ENCODE results near the gene LMO2. TPM values are rescaled to one million over a fixed set of nuclear protein-coding genes. Genes with fewer than 3 reads are reported as not detected.
"Not testable (repeated sequence)": the region's sequence is repeated elsewhere in the genome, so short reads cannot be mapped to it uniquely, and the experiment has no call there.

Gene LMO2
- total RNA-seq, 1 donor from 2014 or later = 1.8 TPM

GRCh38 chr11:33919645-33920044, 27.8 kb upstream of the LMO2 start:
- TF ChIP-seq CTCF (IDR thresholded peaks at IDR 0.05; ENCODE audit: insufficient read depth, low read depth, low read length) (no peak), EZH2 (IDR thresholded peaks at IDR 0.05; ENCODE audit: insufficient read depth, low read length) (no peak)
- Histone ChIP-seq H2AFZ (ENCODE audit: low read depth, low read length) (no peak overlapping the region), H3K79me2 (ENCODE audit: insufficient read depth, low read length) (no peaks in the 10 kb centered on the region), H3K4me1 (ENCODE audit: insufficient read depth, low read length) (peaks cover 6% of the 10 kb centered on the region), H3K27me3 (ENCODE audit: insufficient read depth, low read length) (peaks cover 5% of the 10 kb centered on the region), H3K27ac (ENCODE audit: low read depth, low read length) (no peak overlapping the region), H3K4me3 (ENCODE audit: insufficient read depth, low read depth, low read length) (no peak overlapping the region), H4K20me1 (ENCODE audit: insufficient read depth, low read length) (no peaks in the 10 kb centered on the region), H3K9me3 (ENCODE audit: insufficient read depth, low read depth, low read length) (no peaks in the 10 kb centered on the region), H3K36me3 (ENCODE audit: insufficient read depth, low read length) (no peaks in the 10 kb centered on the region), H3K4me2 (ENCODE audit: low read length) (no peak overlapping the region), H3K9ac (ENCODE audit: low read length) (no peak overlapping the region)
- Mint-ChIP-seq H3K4me3 (ENCODE audit: unreplicated experiment) (no peak overlapping the region), H3K27me3 (ENCODE audit: low read depth, unreplicated experiment) (peaks cover 17% of the 10 kb centered on the region), H3K9me3 (ENCODE audit: unreplicated experiment) (peaks cover 2% of the 10 kb centered on the region), H3K27ac (ENCODE audit: unreplicated experiment) (no peak overlapping the region), H3K4me1 (ENCODE audit: low read depth, unreplicated experiment) (peaks cover 2% of the 10 kb centered on the region), H3K36me3 (ENCODE audit: low read depth, unreplicated experiment) (no peaks in the 10 kb centered on the region)
- FAIRE-seq = no peak
- no peak for DNase-seq (ENCODE audit: low read depth)

- H4K20me1 ChIP-seq (ENCODE audit: insufficient read depth, low read length); H3K9ac ChIP-seq (ENCODE audit: low read length); H3K27ac ChIP-seq (ENCODE audit: low read depth, low read length); H3K4me3 ChIP-seq (ENCODE audit: insufficient read depth, low read depth, low read length); FAIRE-seq; H3K4me1 Mint-ChIP-seq (ENCODE audit: low read depth, unreplicated experiment); H3K4me3 Mint-ChIP-seq (ENCODE audit: unreplicated experiment); H3K36me3 Mint-ChIP-seq (ENCODE audit: low read depth, unreplicated experiment); H3K4me1 ChIP-seq (ENCODE audit: insufficient read depth, low read length); H3K4me2 ChIP-seq (ENCODE audit: low read length); H2AFZ ChIP-seq (ENCODE audit: low read depth, low read length); H3K27ac Mint-ChIP-seq (ENCODE audit: unreplicated experiment); H3K27me3 Mint-ChIP-seq (ENCODE audit: low read depth, unreplicated experiment); H3K9me3 ChIP-seq (ENCODE audit: insufficient read depth, low read depth, low read length); H3K36me3 ChIP-seq (ENCODE audit: insufficient read depth, low read length); H3K27me3 ChIP-seq (ENCODE audit: insufficient read depth, low read length); DNase-seq (ENCODE audit: low read depth); H3K79me2 ChIP-seq (ENCODE audit: insufficient read depth, low read length): not testable (repeated sequence)
- H3K9me3 Mint-ChIP-seq (ENCODE audit: unreplicated experiment) = peaks cover 10% of the 10 kb centered on the region
Measured at GRCh38 chr11:33917402-33917801, 25.5 kb upstream of the LMO2 start.

GRCh38 chr11:33916736-33917135, 24.9 kb upstream of the LMO2 start:
- Histone ChIP-seq H3K9ac (ENCODE audit: low read length) (no peak overlapping the region), H3K27ac (ENCODE audit: low read depth, low read length) (no peak overlapping the region), H3K4me3 (ENCODE audit: insufficient read depth, low read depth, low read length) (no peak overlapping the region), H4K20me1 (ENCODE audit: insufficient read depth, low read length) (no peaks in the 10 kb centered on the region), H3K79me2 (ENCODE audit: insufficient read depth, low read length) (no peaks in the 10 kb centered on the region), H3K4me1 (ENCODE audit: insufficient read depth, low read length) (peaks cover 12% of the 10 kb centered on the region), H3K4me2 (ENCODE audit: low read length) (no peak overlapping the region), H2AFZ (ENCODE audit: low read depth, low read length) (no peak overlapping the region), H3K27me3 (ENCODE audit: insufficient read depth, low read length) (no peaks in the 10 kb centered on the region), H3K9me3 (ENCODE audit: insufficient read depth, low read depth, low read length) (no peaks in the 10 kb centered on the region), H3K36me3 (ENCODE audit: insufficient read depth, low read length) (no peaks in the 10 kb centered on the region)
- no peak for FAIRE-seq
- TF ChIP-seq CTCF (IDR thresholded peaks at IDR 0.05; ENCODE audit: insufficient read depth, low read depth, low read length) = no peak
- no peak for TF ChIP-seq EZH2 (IDR thresholded peaks at IDR 0.05; ENCODE audit: insufficient read depth, low read length)
- Mint-ChIP-seq H3K36me3 (ENCODE audit: low read depth, unreplicated experiment) (no peaks in the 10 kb centered on the region), H3K4me3 (ENCODE audit: unreplicated experiment) (no peak overlapping the region), H3K27ac (ENCODE audit: unreplicated experiment) (no peak overlapping the region), H3K27me3 (ENCODE audit: low read depth, unreplicated experiment) (peaks cover 2% of the 10 kb centered on the region), H3K4me1 (ENCODE audit: low read depth, unreplicated experiment) (peaks cover 8% of the 10 kb centered on the region), H3K9me3 (ENCODE audit: unreplicated experiment) (peaks cover 10% of the 10 kb centered on the region)
- DNase-seq (ENCODE audit: low read depth) = no peak

Data from astrocyte (in vitro differentiated cells and primary cell).